Measurements from ENCODE around the gene LENG1.
"Not testable (repeated sequence)": the region's sequence is repeated elsewhere in the genome, so short reads cannot be mapped to it uniquely, and the experiment has no call there.

The LENG1 gene

GRCh38 chr19:54189735-54190502 is 30.4 kb upstream of the LENG1 start:
- DNase-seq (ENCODE audit: low spot score): peak; percentile 100

DNA sequence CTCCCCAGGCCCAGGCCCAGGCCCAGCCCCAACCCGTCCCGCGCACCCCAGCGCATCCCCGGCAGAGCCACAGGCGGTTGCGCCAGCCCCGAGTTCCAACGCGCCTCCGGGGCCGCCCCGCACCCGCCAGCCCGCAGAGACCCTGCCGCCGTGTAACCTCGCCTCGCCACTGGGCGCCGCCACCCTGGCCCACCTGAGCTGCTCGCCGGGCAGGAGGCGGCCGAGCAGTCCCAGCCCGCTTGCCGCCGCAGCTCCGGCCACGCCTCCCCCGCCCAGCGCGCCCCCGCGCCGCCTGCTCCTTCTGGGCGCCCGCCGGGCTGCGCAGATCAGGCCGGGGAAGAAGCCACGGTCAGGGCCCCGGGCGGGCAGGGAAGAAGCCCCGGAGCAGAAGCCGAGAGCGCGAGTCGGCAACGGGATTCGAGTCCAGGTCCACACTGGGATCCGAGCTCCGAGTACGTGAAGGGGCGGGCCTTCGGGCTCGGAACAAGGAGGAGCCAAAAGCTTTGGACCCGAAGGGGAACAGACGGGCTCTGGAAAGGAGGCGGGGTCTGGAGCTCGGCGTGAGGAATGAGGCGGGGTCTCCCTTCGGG is 29.7 kb upstream of the LENG1 start, which contains the start of gene MBOAT7:
TSS of gene MBOAT7 (minus strand) at position 436 of the 590 bp plus-strand sequence. CDS start 1,072 bp downstream, outside the sequence.
- DNase-seq (ENCODE audit: low spot score): no peak

DNA sequence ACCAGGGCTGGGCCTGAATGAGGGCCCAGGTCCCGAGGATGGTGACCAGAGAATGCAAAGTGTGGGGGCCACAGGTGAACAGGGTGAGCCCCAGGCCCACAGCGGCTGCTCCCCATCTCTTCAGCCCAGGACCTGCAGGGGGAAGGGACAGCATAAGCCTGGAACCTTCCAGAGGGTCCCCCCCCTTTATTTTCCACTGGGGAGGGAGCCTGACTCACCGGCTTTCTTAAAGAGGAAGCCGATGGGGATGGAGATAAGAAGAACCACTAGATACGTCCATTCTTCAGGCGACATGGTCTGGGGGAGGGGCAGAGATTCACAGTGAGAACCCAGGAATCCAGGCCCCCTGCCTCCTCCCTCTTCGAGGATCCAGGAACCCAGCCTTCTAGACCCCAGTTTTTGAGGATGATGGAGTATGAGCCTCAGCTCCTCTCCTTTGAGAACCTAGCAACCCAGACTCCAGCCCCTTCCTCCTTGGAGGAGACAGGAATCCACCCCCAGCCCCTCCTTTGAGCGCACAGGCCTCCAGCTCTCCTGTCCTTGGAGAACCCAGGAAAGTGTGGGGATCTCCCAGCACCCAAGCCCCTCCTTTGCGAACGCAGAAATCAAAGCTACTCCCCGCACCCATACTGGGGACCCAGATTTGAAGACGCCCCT is 28.8 kb upstream of the LENG1 start:
- no peak for DNase-seq (ENCODE audit: low spot score)

GRCh38 chr19:54186934-54187381 is 27.4 kb upstream of the LENG1 start:
- no peak for DNase-seq (ENCODE audit: low spot score)

- DNase-seq (ENCODE audit: low spot score): no peak
Measured at GRCh38 chr19:54186351-54186750, 26.8 kb upstream of the LENG1 start.

- no peak for DNase-seq (ENCODE audit: low spot score)
Measured at GRCh38 chr19:54183431-54183830, 23.9 kb upstream of the LENG1 start.

- not testable (repeated sequence) for DNase-seq (ENCODE audit: low spot score)
Measured at GRCh38 chr19:54181894-54182293, 22.4 kb upstream of the LENG1 start.

- DNase-seq (ENCODE audit: low spot score): no peak
Measured at GRCh38 chr19:54180691-54181091, 21.2 kb upstream of the LENG1 start.

DNA sequence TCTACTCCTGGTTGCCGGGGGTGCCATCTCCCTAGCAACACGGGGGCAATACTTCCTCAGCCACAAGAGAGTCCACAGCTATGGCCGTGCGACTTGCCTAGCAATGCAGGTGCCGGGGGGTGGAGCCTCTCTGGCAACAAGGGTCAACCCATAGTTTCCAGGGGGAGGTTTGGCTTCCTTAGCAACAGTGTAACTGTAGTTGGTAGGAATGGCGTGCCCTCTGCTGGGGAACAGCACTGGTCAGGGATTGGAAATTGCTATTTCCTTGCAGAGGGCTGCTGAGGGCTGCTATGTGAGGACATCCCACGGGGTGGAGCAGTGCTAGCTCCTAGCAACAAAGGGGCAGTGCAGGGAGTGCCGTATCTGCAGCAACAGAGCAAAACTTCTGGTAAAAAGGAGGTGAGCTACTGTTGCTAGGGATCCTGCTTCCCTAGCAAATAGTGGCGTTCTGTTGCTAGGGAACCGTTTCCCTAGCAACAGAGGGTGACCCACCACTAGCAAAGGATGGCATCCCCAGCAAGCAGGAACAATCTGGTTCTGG is 20.5 kb upstream of the LENG1 start:
- DNase-seq (ENCODE audit: low spot score): peak; percentile 25

DNA sequence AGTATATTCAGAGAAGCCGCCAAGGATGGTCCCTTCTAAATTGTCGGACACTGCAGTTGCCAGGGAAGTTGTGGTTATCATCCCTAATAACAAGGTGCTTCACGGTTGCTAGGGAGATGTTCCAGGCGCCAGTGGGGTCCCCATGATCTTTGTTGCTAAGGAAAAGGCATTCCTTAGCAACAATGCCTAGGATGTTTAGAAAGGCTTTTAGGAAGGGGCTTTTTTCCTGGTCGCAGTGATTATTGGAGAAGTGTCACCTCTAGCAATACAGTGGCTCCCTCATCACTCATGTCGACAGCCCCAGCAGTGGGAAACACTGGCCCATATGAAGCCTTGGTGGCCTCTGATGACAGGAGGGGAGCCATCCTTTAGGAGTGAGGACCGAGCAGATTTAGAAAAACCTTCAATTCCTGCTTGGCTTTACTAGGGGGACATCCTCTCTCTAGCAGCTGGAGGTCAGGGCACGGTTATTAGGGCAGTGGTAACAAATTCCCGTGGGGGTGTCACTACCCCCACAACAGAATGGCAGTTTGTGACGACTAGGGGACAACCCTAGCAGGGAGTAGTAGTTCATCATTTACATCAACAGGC is 19.8 kb upstream of the LENG1 start:
- no peak for DNase-seq (ENCODE audit: low spot score)

DNA sequence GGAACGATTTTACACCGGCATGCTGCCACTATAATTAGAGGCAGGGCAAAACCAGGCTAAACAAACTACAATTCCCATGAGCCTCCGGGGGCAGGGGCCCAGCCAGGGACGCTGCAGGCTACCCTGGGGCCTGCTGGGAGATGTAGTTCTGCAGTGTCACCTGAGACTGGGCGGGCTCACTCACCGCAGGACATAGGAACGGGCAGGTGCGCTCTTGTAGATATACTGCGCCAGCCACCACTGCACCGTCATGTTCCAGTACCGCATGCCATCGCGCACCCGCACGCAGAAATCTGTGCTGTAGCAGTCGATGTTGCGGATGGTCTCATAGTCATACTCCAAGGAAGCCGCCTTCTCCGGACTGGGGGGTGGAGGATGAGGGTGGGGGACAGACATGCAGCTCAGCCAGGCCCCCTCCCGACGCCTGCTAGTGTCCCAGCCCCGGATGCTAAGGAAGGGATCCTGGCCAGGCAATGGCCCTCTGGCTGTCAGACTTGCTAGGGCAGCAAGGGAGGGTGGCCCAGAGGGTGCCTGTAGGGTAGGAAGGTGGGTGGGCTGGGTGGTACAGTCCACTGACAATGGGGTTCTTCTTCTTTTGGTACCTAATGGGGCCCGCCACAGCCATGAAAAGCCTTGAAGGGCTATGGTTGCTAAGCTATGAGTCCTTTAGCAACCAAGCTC is 19.2 kb upstream of the LENG1 start:
- peak; percentile 58 for DNase-seq (ENCODE audit: low spot score)

GRCh38 chr19:54173951-54174834 is 14.7 kb upstream of the LENG1 start:
- DNase-seq (ENCODE audit: low spot score): no peak

DNA sequence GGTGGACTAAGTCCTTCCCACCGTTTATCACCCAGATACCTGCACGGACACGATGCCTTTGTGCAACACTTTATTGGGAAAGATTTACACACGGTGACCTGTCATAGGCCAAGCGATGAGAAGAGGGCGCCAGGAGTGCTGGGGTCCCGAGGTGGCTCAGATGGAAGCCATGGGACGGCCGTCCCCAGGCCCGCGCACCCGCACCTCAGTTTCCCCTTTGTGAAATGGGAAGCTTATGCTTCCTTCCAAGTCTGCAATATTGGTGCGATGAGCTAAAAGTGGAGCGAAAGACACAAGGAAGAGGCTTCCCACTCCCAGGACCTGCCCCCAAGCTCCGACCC is 13.8 kb upstream of the LENG1 start:
- no peak for DNase-seq (ENCODE audit: low spot score)

- no peak for DNase-seq (ENCODE audit: low spot score)
Measured at GRCh38 chr19:54172471-54173358, 13.2 kb upstream of the LENG1 start, which contains the start of gene TMC4. TSS of gene TMC4 (minus strand) at chr19:54173160. CDS start at chr19:54173117, 43 bp downstream.

DNA sequence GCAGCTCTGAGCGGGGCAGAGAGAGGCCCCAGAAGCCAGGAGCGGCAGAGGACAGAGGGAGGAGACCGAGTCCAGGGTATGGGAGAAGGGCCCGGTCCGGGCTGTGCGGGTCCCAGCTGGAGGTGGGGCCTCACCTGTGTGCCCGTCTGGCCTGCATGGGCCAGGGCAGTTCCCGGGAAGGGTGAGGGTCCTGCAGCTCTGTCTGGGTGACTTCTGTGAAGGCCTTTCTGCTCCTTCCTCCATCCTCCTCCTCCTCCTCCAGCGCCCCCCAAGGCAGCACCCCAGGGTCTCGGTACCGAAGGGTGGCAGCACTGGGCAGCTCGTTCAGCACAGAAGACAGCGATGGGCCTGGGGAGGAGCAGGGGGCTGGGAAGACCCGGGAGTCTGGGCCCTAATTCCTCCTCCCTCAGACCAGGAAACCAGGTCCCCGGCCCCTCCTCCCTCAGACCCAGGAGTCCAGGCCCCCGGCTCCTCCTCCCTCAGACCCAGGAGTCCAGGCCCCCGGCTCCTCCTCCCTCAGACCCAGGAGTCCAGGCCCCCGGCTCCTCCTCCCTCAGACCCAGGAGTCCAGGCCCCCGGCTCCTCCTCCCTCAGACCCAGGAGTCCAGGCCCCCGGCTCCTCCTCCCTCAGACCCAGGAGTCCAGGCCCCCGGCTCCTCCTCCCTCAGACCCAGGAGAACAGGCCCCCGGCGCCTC is 12.4 kb upstream of the LENG1 start:
- not testable (repeated sequence) for DNase-seq (ENCODE audit: low spot score)

- no peak for DNase-seq (ENCODE audit: low spot score)
Measured at GRCh38 chr19:54169149-54169740, 9.7 kb upstream of the LENG1 start.

- DNase-seq (ENCODE audit: low spot score): peak; percentile 87
Measured at GRCh38 chr19:54168174-54168917, 8.8 kb upstream of the LENG1 start.

DNA sequence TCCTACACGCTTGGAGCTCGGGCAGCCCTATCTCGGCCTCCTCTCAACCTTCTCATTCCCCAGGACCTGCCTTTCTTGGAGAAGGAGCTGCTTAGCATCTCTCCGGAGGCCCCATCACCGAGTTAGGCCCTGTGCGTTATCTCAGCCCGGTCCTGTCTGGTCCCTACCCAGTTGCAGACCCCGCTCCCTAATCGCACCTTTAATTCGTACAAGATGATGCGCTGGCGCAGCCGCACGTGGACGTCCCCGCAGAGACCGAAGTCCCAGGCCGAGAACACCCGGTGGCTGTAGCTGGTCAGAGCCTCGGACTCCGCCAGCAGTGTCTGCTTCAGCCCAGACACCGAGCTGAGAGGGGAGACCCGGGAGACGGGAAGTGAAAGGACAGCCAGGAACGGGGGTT is 5.7 kb upstream of the LENG1 start:
- DNase-seq (ENCODE audit: low spot score): no peak

Measured in hematopoietic multipotent progenitor cell treated with erythropoietin and hydrocortisone succinate and interleukin-3 and kit ligand, for 15 days (in vitro differentiated cells).